Measurements from ENCODE around the gene NEK10. TPM values are rescaled to one million over a fixed set of nuclear protein-coding genes. Genes with fewer than 3 reads are reported as not detected.

The NEK10 gene
- polyA plus RNA-seq, 1 experiment = 3.0 TPM

DNA sequence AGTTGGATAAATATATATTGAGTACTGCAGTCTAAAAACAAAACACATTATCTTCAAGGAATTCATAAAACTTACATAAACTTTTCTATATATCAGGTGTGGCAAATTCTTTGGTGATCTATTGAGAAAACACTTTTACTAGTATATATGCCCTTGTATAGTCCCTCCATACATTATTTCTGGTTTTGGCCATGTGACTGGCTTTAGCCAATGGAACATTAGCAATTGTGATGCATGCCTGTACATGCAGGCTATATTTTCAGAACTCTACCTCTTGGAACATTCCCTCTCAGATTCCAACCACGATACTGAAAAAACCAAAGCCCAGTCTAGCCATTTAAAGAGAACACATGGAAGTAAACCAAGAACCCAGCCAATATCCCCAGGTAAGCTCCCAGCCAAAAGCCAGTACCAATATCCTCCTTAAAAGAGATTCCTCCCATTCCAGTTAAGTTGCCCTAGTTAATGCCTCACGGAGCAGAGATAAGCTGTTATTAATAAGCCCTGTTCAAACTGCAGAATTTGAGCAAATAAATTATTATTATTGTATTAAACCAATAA lies 152.8 kb downstream of the NEK10 start:
- H3K27ac ChIP-seq (ENCODE audit: low read depth, low read length) = no peak overlapping the region
- H3K4me3 ChIP-seq (ENCODE audit: low read depth, low read length) = no peak overlapping the region
- POLR2A ChIA-PET = no interaction called here
- no peaks in the 10 kb centered on the region for H3K27me3 ChIP-seq (ENCODE audit: control insufficient read depth, insufficient read depth, low read length)
- DNase-seq (ENCODE audit: low read depth, low spot score) = no peak
- no peaks in the 10 kb centered on the region for H3K9me3 ChIP-seq (ENCODE audit: control insufficient read depth, insufficient read depth, low read length)
- CTCF ChIA-PET = interaction anchor here (1.2 kb wide), 1 partner anchor 82 kb away, joined by 4 read pairs; no protein-coding TSS in a partner anchor
- TF ChIP-seq, protein P1, sequence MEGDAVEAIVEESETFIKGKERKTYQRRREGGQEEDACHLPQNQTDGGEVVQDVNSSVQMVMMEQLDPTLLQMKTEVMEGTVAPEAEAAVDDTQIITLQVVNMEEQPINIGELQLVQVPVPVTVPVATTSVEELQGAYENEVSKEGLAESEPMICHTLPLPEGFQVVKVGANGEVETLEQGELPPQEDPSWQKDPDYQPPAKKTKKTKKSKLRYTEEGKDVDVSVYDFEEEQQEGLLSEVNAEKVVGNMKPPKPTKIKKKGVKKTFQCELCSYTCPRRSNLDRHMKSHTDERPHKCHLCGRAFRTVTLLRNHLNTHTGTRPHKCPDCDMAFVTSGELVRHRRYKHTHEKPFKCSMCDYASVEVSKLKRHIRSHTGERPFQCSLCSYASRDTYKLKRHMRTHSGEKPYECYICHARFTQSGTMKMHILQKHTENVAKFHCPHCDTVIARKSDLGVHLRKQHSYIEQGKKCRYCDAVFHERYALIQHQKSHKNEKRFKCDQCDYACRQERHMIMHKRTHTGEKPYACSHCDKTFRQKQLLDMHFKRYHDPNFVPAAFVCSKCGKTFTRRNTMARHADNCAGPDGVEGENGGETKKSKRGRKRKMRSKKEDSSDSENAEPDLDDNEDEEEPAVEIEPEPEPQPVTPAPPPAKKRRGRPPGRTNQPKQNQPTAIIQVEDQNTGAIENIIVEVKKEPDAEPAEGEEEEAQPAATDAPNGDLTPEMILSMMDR (IDR thresholded peaks at IDR 0.05; ENCODE audit: low read depth, low read length) = no peak

DNA sequence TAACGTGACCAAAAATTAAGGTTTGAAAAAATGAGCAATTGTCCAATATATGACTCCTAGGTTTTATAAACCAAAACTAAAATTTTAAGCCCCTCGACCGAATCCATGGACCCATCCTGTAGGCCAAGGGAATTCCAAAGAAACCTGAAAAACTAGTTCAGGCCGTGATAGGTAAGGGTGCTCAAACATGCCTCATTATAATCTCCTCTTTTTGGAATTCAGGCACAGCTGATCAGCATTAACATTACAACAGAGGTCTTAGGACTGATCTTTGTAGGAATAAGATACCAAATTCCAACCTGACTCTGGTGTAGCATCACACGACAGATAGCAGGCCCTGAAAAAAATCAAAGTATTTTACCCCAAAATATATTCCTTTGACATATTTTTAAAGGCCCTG lies 155.7 kb downstream of the NEK10 start:
- POLR2A ChIA-PET = no interaction called here
- no peak for DNase-seq (ENCODE audit: low read depth, low spot score)
- CTCF ChIA-PET = no interaction called here
- TF ChIP-seq, protein P1 (IDR thresholded peaks at IDR 0.05; ENCODE audit: low read depth, low read length) = no peak
- H3K27ac ChIP-seq (ENCODE audit: low read depth, low read length) = no peak overlapping the region
- H3K4me3 ChIP-seq (ENCODE audit: low read depth, low read length) = no peak overlapping the region
- no peaks in the 10 kb centered on the region for H3K9me3 ChIP-seq (ENCODE audit: control insufficient read depth, insufficient read depth, low read length)
- no peaks in the 10 kb centered on the region for H3K27me3 ChIP-seq (ENCODE audit: control insufficient read depth, insufficient read depth, low read length)

DNA sequence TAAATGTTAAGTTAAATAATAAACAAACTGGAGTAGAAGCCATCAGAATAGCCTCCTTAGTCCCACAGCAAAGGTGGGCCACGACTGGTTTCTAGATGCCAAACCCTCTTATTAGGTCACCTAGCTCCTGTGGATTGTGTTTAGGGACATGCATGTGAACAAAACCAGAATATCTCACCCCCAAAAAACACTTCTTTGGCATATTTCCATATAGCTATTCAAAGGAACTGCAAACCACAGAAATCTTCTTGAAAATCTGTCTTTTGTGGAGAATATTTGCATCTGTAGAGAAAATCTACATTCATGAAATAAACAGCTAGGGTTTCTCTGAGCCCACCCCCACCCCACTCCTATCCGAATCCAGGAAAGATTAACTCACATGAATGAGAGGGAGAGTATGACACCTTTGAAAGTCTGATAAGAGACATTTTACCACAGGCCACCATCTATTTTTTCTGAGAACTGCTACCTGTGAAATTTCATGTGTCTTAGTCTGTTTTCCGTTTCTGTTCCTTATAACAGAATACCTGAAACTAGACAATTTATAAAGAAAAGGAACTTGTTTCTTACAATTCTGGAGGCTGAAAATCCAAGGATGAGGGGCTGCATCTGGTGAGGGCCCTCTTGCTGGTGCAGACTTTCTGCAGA lies 159.4 kb downstream of the NEK10 start:
- H3K27me3 ChIP-seq (ENCODE audit: control insufficient read depth, insufficient read depth, low read length) = no peaks in the 10 kb centered on the region
- DNase-seq (ENCODE audit: low read depth, low spot score) = no peak
- H3K9me3 ChIP-seq (ENCODE audit: control insufficient read depth, insufficient read depth, low read length) = no peaks in the 10 kb centered on the region
- no peak overlapping the region for H3K27ac ChIP-seq (ENCODE audit: low read depth, low read length)
- POLR2A ChIA-PET = no interaction called here
- CTCF ChIA-PET = interaction anchor here (0.7 to 1.0 kb wide), 3 partner anchors 75 to 471 kb away, joined by 3 to 4 read pairs (median 3); no protein-coding TSS in a partner anchor
- TF ChIP-seq, protein P1 (IDR thresholded peaks at IDR 0.05; ENCODE audit: low read depth, low read length) = no peak
- no peak overlapping the region for H3K4me3 ChIP-seq (ENCODE audit: low read depth, low read length)

DNA sequence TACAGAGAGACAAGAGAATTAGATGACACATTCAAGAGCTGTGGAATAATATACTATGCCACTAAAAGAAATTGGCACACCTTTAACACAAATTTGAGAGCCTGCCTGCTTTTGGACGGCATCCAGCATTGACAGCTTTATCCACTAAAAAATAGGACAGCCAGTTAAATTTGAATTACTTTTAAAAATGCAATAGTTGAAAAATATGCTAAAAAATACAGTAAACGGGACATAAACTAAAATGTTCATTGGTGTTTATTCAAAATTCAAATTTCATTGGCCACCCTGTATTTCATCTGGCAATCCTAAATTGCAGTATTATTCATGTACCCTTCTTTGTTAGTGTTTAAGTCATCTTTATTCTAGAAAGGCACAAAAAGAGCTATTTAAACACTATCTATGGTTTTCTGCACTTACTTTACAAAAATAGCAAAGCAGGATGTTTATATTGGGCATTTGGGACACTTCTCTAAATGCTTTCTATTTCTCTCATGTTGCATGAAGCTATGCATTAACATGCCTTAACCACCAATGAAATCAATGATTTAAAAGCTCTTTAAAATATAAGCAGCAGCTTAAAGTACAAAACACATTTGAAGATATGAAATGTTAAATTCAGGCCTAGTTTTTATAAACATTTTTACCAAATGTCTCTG lies 160.1 kb downstream of the NEK10 start:
- CTCF ChIA-PET = interaction anchor here (0.7 to 1.0 kb wide), 4 partner anchors 42 to 472 kb away, joined by 3 to 4 read pairs (median 3); no protein-coding TSS in a partner anchor

More for the DNA sequence above, 160.1 kb downstream of the NEK10 start:
- H3K27me3 ChIP-seq (ENCODE audit: control insufficient read depth, insufficient read depth, low read length) = no peaks in the 10 kb centered on the region
- H3K4me3 ChIP-seq (ENCODE audit: low read depth, low read length) = no peak overlapping the region
- no peak overlapping the region for H3K27ac ChIP-seq (ENCODE audit: low read depth, low read length)
- DNase-seq (ENCODE audit: low read depth, low spot score) = no peak
- H3K9me3 ChIP-seq (ENCODE audit: control insufficient read depth, insufficient read depth, low read length) = no peaks in the 10 kb centered on the region
- POLR2A ChIA-PET = no interaction called here
- TF ChIP-seq, protein P1 (IDR thresholded peaks at IDR 0.05; ENCODE audit: low read depth, low read length) = no peak

Data from AG04450 (cell line).